Activated CD4-positive, alpha-beta T cell treated with anti-CD3 and anti-CD28 coated beads, Interleukin-2, amount 50 U/mL, for 24 hours (primary cell): ENCODE data around the gene CHST11.

Experiments used
- DNase-seq, 2 donors: peaks; one replicate each; pipeline ENCODE4 v3.0.0-alpha.2; 2020; ENCODE audit warnings: low read depth in 1 of 2, low spot score in 1 of 2

Gene CHST11

DNA sequence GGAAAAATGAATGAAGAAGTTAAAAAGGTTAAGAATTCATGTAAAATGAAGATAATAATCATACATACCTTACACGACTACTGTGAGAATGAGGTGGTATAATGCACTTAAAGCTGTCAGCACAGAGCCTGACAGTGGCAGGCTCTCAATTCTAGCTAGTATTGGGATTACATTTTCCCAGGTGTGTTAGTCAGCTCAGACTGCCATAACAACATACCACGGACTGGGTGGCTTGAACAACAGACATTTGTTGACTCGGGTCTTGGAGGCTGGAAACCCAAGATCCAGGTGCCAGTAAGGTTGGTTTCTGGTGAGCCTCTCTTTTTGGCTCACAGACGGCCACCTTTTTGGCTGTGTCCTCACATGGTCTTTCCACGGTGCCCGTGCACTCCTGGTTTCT is 167.8 kb downstream of the CHST11 start:
- no peak for DNase-seq

DNA sequence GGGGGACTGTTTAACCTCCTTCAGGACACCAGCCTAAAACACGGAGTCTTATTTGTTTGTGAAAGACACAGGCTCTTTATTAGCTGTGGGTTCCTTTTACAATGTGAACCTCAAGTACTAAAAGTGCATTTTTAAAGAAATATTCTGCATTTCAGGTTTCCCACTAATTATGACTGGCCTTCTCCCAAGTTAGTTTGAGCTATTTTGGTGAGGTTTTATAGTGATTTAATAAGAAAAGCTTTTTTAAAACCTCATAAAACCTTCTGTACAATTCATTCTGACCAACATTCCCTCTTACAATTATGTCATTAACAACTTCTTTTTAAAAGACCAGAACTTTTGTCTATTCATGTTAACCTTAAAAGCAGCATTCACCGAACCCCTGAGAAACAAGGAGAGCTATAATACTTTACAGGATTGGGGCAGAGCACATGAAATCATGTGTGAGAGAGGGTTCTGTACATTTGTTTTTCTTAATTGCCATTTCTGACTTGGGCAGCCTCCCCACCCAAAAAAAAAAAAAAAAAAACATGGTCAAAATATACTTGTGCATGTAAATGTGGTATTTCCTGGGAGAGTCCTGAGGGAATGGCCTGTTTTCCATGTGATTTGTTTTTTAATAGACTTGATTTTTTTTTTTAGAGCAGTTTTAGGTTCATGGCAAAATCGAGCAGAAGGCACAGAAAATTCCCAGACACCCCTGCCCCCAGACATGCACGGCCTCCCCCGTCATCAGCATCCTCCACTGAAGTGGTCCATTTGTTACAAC is 169.5 kb downstream of the CHST11 start:
- no peak for DNase-seq

DNA sequence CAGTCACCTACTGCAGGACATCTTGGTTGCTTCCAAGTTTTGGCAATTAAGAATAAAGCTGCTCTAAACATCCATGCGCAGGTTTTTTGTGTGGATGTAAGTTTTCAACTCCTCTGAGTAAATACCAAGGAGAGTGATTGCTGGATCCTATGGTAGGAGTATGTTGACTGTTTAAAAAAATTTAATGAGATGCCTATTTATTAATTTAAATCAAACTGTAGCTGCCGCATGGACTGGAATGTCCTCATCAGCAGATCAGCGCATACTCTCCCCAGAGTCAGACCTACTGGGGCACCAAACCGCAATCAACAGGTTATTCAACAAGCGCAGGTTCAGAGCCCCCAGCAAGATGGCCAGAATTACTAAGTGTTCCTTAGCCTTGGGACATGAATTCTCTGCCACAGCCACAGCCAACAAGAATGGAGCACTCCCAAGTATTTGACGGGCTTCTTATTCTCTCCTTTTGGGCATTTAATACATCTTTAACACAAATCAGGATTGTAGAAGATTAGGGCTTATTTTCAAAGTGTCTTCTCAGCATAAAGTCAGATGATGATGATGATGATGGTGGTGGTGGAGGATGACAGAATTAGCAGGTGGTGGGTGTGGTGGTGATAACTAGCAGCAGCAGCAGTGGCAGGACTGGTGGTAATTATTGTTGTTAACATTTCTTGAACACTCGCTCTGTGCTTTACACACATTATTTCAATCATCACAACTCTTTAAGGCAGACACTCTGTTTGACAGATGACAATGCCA is 170.7 kb downstream of the CHST11 start:
- no peak for DNase-seq

DNA sequence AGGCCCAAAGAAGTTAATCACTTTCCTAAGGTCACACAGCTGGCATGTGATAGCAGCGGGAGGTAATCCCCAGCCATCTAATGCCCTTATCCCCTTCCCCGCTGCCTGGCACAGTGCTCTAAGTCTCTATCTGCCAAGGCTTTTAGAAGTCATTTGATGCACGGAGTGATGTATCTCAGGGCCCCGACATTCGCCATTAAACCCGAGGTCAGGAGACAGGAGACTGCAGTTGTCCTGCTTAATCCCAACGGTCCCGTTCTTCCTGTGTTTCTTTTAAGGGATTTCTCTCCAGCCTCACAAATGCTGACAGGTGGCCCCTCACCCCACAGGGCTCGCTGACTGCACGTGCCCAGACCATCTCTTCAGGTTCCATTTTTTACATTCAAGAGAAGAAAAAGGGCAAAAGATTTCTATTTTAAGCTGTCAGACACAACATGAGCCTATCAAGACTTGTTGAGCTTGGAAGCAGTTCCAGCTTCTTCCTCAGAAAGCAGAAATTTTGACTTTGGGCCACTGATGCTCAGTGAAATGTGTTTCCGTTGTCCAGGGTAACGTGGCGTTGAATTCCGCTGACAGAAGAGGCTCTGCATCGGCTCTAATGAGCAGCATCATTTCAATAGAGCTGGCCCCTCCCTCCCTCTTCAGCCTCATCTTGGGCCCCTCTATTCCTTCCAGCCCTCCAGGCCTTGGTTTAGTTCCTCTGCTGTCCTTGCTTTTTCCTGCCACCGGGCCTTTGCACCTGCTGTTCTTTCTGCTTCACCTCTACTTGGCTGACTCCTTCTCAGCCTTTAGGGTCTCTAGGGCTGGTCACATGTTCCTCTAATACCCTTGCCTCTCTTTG is 171.5 kb downstream of the CHST11 start:
- no peak for DNase-seq

- DNase-seq: no peak
These were observed 172.0 kb downstream of the CHST11 start for GRCh38 chr12:104628831-104629135.

DNA sequence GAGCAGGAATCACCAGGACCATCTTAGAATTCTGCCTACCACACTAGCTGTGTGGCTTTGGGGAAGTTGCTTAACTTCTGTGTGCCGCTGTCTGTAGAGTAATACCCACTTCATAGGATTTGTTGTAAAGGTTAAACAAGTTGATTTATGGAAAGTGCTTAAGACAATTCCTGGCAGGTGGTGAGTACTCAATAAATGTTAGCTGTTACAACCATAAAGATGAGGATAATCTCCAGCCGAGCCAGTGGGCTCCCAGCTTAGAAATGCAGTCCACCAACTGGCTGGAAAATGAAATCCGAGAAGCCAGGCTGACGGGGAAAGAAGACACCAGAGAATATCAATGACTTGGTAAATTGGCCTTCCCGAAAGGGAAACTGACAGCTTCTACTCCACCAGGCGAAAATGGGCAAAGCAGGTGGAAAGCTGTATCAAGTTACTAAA is 173.5 kb downstream of the CHST11 start:
- DNase-seq: no peak

- no peak for DNase-seq
These were observed 175.1 kb downstream of the CHST11 start for GRCh38 chr12:104631867-104632266.

DNA sequence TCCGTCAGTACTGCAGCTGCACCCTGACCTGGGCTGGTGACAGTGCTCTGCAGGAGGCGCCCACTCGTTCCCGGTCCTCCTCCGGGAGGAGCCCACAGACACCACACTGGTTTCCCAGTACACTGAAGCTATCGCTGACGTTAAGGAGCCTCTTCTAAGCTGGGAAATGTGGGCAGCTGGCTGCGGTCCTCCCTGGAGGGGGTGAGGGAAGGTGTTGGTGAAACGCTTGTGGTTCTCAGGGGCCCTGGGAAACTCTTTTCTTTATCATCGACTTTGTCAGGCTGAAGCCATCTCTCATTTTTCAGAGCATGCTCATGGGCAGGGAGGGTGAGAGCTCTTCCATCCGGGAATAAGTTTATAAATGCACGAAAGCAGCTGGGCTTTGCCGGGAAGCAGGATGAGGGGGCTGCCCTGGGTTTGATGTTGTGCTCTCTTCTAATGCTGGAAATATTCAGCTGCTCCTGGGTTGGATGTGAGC is 176.0 kb downstream of the CHST11 start:
- no peak for DNase-seq

DNA sequence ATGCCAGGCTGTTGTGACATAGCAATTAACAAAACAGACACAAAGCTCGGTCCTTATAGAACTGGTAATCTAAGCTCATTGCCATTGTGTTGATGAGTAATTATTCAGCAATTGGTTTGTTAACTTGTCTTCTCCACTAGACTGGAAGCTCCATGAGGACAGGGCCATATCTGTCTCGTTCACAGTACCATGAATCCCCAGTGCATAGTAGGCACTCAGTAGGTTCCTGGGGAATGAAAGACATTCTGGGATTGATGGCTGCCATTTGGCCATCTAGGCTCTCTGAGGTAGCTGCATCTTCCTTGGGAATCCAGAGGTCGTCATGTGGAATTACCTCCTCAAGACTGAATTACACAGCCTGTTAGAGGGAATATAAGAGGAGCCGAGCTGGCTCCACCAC is 177.3 kb downstream of the CHST11 start:
- DNase-seq: no peak

GRCh38 chr12:104634852-104635251 is 178.1 kb downstream of the CHST11 start:
- DNase-seq: no peak

GRCh38 chr12:104635607-104636343 is 179.0 kb downstream of the CHST11 start:
- DNase-seq: no peak

DNA sequence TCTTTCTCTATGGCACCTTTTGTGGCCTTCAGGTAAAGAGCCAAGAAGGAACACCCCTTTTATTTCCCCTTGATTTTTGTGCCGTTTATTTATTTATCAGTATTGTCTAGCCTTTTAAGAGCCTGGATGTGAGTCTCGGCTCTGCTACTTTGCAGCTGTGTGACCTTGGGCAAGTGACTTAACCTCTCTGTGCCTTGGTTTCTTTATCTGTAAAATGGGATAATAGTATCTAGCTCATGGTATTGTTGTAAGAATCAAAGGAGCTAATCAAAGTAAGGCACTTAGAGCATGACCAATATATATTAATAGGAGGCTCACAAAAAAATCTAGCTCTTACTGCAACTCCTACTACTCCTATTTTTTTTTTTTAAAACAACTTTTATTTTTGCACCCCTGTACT is 179.7 kb downstream of the CHST11 start:
- DNase-seq: no peak

GRCh38 chr12:104637604-104638003 is 180.9 kb downstream of the CHST11 start:
- no peak for DNase-seq

- DNase-seq: no peak
These were observed 181.6 kb downstream of the CHST11 start for GRCh38 chr12:104638218-104638850.

GRCh38 chr12:104638851-104639240 is 182.1 kb downstream of the CHST11 start:
- DNase-seq: no peak

- DNase-seq: no peak
These were observed 184.2 kb downstream of the CHST11 start for GRCh38 chr12:104640956-104641355.

DNA sequence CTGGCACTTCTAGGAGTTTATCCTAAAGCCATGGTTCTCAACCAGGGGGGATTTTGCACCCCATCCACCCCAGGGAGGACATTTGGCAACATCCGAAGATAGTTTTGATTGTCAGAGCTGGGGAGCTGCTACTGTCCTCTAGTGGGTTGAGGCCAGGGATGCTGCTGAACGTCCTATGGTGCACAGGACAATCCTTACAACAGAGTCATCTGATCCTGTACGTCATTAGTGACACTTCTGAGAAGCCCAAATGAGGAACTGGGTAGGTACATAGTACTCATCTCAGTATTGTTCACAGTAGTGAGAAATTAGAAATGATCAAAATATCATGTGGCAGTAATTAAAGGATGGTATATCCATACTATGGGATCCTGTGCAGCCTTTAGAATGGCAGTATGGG is 185.1 kb downstream of the CHST11 start:
- no peak for DNase-seq

DNA sequence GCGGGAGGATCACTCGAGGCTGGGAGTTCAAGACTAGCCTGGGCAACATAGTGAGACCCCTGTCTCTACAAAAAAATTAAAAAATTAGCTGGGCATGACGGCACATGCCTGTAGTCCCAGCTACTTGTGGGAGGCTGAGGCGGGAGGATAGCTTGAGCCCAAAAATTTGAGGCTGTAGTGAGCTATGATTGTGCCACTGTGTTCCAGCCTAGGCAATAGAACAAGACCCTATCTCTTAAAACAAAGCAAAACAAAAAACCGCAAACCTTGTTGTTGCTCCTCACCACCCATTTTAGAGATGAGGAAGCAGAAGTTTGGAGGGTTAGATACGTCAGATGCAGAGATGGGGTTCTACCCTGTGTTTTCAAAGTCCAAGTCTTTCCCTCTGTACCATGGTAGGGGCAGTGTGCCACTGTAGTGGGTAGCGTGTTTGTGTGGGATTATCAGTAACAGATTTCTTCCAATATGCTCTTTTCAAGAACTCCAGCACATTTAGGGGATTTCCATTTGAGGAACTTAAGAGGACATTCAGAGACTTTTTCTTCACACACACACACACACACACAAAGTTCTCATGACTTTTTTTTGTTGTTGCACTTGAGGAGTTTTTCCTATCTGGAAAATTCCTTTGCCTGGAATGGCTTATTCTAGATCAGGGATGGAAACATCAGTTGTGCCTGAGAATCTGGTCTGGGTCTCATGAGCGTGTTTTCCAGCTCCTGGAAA is 186.5 kb downstream of the CHST11 start:
- no peak for DNase-seq

- DNase-seq: no peak
These were observed 187.3 kb downstream of the CHST11 start for GRCh38 chr12:104643819-104644669.
